HepG2 (cell line): ENCODE measurements around the gene SEC14L1. TPM values are rescaled to one million over a fixed set of nuclear protein-coding genes. Genes with fewer than 3 reads are reported as not detected.

Source experiments
- ATAC-seq: fragments of 200-7000 bp; cut with Tn5 transposase; 3 replicates; pipeline ENCODE4 v1.9.1; 2020; ENCODE audit warnings: mild to moderate bottlenecking, moderate library complexity
- BruUV-seq: library from RNA; stranded (reverse); fragments of 400-500 nt; replicated peaks from 2 replicates; lab custom pipeline; 2021; lab: Mats Ljungman, UMichigan
- CTCF ChIA-PET: fragments of 300-600 bp; formaldehyde crosslinking; extraction: SDS; loops from one replicate; lab custom pipeline; 2021; ENCODE audit warnings: low total read pairs, inconsistent platforms, low intra/inter-chr PET ratio; lab: Yijun Ruan, JAX
- POLR2A ChIA-PET: fragments of 350-600 bp; sonication (Branson Sonifier 250); formaldehyde crosslinking; loops from one replicate; lab custom pipeline; 2020; ENCODE audit warnings: antibody characterized with exemption, inconsistent platforms; lab: Yijun Ruan, JAX
- DNase-seq: peaks from one replicate; pipeline ENCODE4 v3.0.0-alpha.2; 2015; ENCODE audit warnings: low spot score
- FAIRE-seq: peaks from 3 replicates; lab custom pipeline; 2011; peaks lifted over from hg19 to GRCh38; lab: Jason Lieb, UNC
- H2AFZ ChIP-seq: one replicate; pipeline ENCODE4 v1.6.1; 2011; ENCODE audit warnings: low read length, inconsistent platforms
- H3K27ac ChIP-seq: fragments of 300-600 bp; 3 replicates; pipeline ENCODE4 v1.8.0; 2011; ENCODE audit warnings: mixed run types, mild to moderate bottlenecking, mixed read lengths, low read length, inconsistent platforms; ENCODE audit not compliant: insufficient read depth; ENCODE audit errors: extremely low read length
- H3K27me3 ChIP-seq, 2 experiments: fragments of 200-600 bp in 1 of 2; 2 replicates in 1 of 2; 3 replicates in 1 of 2; pipeline versions ENCODE4 v1.6.0 to v1.8.0; 2011; ENCODE audit warnings: low read length in 2 of 2, mild to moderate bottlenecking in 2 of 2, moderate library complexity in 2 of 2, inconsistent platforms in 1 of 2; ENCODE audit not compliant: insufficient read depth in 2 of 2, control insufficient read depth in 1 of 2
- H3K36me3 ChIP-seq, 2 experiments: fragments of 200-600 bp in 1 of 2; replicated peaks in 1 of 2; 2 replicates in 1 of 2; 3 replicates in 1 of 2; pipeline versions ENCODE4 v1.5.1 to v1.8.0; 2011; ENCODE audit warnings: low read length in 2 of 2, inconsistent platforms in 1 of 2; ENCODE audit not compliant: insufficient read depth in 2 of 2, control insufficient read depth in 1 of 2
- H3K4me1 ChIP-seq: 2 replicates; pipeline ENCODE4 v1.5.1; 2012; ENCODE audit warnings: low read length, inconsistent platforms; ENCODE audit not compliant: insufficient read depth
- H3K4me2 ChIP-seq: 2 replicates; pipeline ENCODE4 v1.6.0; 2011; ENCODE audit warnings: low read depth, low read length, inconsistent platforms
- H3K4me3 ChIP-seq, 3 experiments: fragments of 200-600 bp in 1 of 3; sonication (generic), shearing (Covaris generic) in 1 of 3; replicated peaks in 1 of 3; 2 replicates each; pipeline ENCODE4 v1.5.1; 2011 to 2016; ENCODE audit warnings: low read length in 3 of 3, inconsistent platforms in 2 of 3, low read depth in 2 of 3, mild to moderate bottlenecking in 2 of 3, control low read depth in 1 of 3, mixed read lengths in 1 of 3; ENCODE audit not compliant: insufficient read depth in 1 of 3
- H3K79me2 ChIP-seq: one replicate; pipeline ENCODE4 v1.6.1; 2011; ENCODE audit warnings: low read length, inconsistent platforms; ENCODE audit not compliant: insufficient read depth
- H3K9ac ChIP-seq: 2 replicates; pipeline ENCODE4 v1.6.0; 2011; ENCODE audit warnings: mild to moderate bottlenecking, low read depth, low read length, inconsistent platforms; ENCODE audit not compliant: insufficient read depth
- H3K9me3 ChIP-seq: 2 replicates; pipeline ENCODE4 v1.5.1; 2012; ENCODE audit warnings: mild to moderate bottlenecking, low read length
- H4K20me1 ChIP-seq: 2 replicates; pipeline ENCODE4 v1.6.0; 2011; ENCODE audit warnings: inconsistent platforms, mild to moderate bottlenecking, low read length, moderate library complexity; ENCODE audit not compliant: insufficient read depth
- AGO2 ChIP-seq: fragments of 200-400 bp; formaldehyde crosslinking; optimal IDR thresholded peaks from 2 replicates; pipeline ENCODE3; 2017; ENCODE audit warnings: mild to moderate bottlenecking, low read depth, low read length, moderate library complexity
- BRCA1 ChIP-seq: sonication (generic); formaldehyde crosslinking; IDR thresholded peaks from 2 replicates; pipeline ENCODE4 v1.4.0; 2020; ENCODE audit warnings: missing genetic modification reagents
- BRD4 ChIP-seq: sonication (generic); formaldehyde crosslinking; IDR thresholded peaks from 2 replicates; pipeline ENCODE4 v1.4.0; 2020; ENCODE audit warnings: missing genetic modification reagents
- TBX2 ChIP-seq: sonication (generic); formaldehyde crosslinking; IDR thresholded peaks from 2 replicates; pipeline ENCODE4 v1.5.0; 2020; ENCODE audit warnings: missing genetic modification reagents, mild to moderate bottlenecking, borderline replicate concordance
- WGBS: methylation state at CpG from one replicate; pipeline ENCODE4 v1.1.6; 2017; ENCODE audit warnings: low lambda C conversion rate; 5-methylcytosine and 5-hydroxymethylcytosine counted together
- in situ Hi-C: cut with HindIII; loops from 2 replicates; pipeline ENCODE4 v1.10.0; 2017; ENCODE audit warnings: low pct_unique_long_range_greater_than_20kb; ENCODE audit not compliant: extremely low pct_ligation_motif_present
- intact Hi-C: fragments of 100-400 bp; cut with micrococcal nuclease; formaldehyde crosslinking; loops from one replicate; pipeline ENCODE4 v1.10.0; 2022; ENCODE audit not compliant: unreplicated experiment
- polyA plus RNA-seq, 8 experiments: library from polyadenylated mRNA; depleted of rRNA in 3 of 8; stranded (reverse) in 7 of 8; unstranded in 1 of 8; fragments of >200 nt; fragmentation: Illumina TruSeq in 4 of 8; extraction: Trizol in 4 of 8; gene quantifications; 2 replicates each; pipeline versions ENCODE4 v1.2.1 to v1.2.3, GENCODE V29; 2011 to 2016; ENCODE audit warnings: low read depth in 4 of 8, missing spikeins in 1 of 8, mixed read lengths in 1 of 8; ENCODE audit not compliant: insufficient read depth in 1 of 8
- total RNA-seq, 5 experiments: library from RNA; depleted of rRNA; stranded (reverse); fragments of >200 nt; fragmentation: Illumina TruSeq; extraction: Trizol; gene quantifications; 2 replicates each; pipeline ENCODE4 v1.2.3, GENCODE V29; 2016; ENCODE audit warnings: low read depth in 1 of 5
- TF ChIP-seq, protein P1 (sequence below): sonication (generic); formaldehyde crosslinking; IDR thresholded peaks from 2 replicates; pipeline ENCODE4 v1.4.0; 2020; ENCODE audit warnings: missing genetic modification reagents
- TF ChIP-seq, protein P2 (sequence below): sonication (generic); formaldehyde crosslinking; IDR thresholded peaks from 2 replicates; pipeline ENCODE4 v1.4.0; 2020; ENCODE audit warnings: mild to moderate bottlenecking, missing genetic modification reagents
- TF ChIP-seq, protein P3 (sequence below): sonication (generic); formaldehyde crosslinking; IDR thresholded peaks from 2 replicates; pipeline ENCODE4 v1.8.1; 2023; ENCODE audit warnings: missing genetic modification reagents, mild to moderate bottlenecking, borderline replicate concordance
- TF ChIP-seq, protein P4 (sequence below), 2 experiments: fragments of 450-650 bp in 1 of 2; sonication (generic) in 1 of 2; formaldehyde crosslinking; IDR thresholded peaks; 2 replicates each; pipeline versions ENCODE4 v1.5.0 to v1.8.0; 2020 to 2022; ENCODE audit warnings: mild to moderate bottlenecking in 1 of 2, missing genetic modification reagents in 1 of 2

Gene SEC14L1
- total and polyA plus RNA-seq, 2 of the 13 experiments (the other 11 are each of a cell fraction or from before 2014, with no cell fraction given): 26.3 to 43.9 TPM

GRCh38 chr17:77223642-77224420, 83.1 kb downstream of the SEC14L1 start:
- no peak overlapping the region for H3K4me2 ChIP-seq
- in situ Hi-C loops (no loop called here), intact Hi-C loops (no loop called here)
- ATAC-seq (no peak), DNase-seq (no peak), FAIRE-seq (no peak)
- no peaks in the 10 kb centered on the region for H3K36me3 ChIP-seq
- H3K9me3 ChIP-seq: peaks cover 6% of the 10 kb centered on the region; the same call in 1 of the 2 replicates
- WGBS: 81% methylated on average over 26 of the region's 26 CpGs
- no peaks in the 10 kb centered on the region for H4K20me1 ChIP-seq
- no peak overlapping the region for H3K9ac ChIP-seq
- ChIA-PET CTCF (no interaction called here), POLR2A (interaction anchor here (0.9 kb wide), 1 partner anchor 135 kb away, joined by 4 read pairs; no protein-coding TSS in a partner anchor)
- TF ChIP-seq BRCA1: no peak
- TF ChIP-seq BRD4 (CRISPR knock-in tag): no peak
- TF ChIP-seq, protein P1, sequence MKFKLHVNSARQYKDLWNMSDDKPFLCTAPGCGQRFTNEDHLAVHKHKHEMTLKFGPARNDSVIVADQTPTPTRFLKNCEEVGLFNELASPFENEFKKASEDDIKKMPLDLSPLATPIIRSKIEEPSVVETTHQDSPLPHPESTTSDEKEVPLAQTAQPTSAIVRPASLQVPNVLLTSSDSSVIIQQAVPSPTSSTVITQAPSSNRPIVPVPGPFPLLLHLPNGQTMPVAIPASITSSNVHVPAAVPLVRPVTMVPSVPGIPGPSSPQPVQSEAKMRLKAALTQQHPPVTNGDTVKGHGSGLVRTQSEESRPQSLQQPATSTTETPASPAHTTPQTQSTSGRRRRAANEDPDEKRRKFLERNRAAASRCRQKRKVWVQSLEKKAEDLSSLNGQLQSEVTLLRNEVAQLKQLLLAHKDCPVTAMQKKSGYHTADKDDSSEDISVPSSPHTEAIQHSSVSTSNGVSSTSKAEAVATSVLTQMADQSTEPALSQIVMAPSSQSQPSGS: no peak
- TF ChIP-seq, protein P2, sequence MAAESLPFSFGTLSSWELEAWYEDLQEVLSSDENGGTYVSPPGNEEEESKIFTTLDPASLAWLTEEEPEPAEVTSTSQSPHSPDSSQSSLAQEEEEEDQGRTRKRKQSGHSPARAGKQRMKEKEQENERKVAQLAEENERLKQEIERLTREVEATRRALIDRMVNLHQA (CRISPR knock-in tag): no peak
- 0 out of 2 replicates have a peak, but pooled peaks have one; percentile 19 for TF ChIP-seq TBX2 (CRISPR knock-in tag)
- peak; percentile 22 for TF ChIP-seq AGO2
- TF ChIP-seq, protein P3, sequence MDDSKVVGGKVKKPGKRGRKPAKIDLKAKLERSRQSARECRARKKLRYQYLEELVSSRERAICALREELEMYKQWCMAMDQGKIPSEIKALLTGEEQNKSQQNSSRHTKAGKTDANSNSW (CRISPR knock-in tag): no peak
- TF ChIP-seq, protein P4, sequence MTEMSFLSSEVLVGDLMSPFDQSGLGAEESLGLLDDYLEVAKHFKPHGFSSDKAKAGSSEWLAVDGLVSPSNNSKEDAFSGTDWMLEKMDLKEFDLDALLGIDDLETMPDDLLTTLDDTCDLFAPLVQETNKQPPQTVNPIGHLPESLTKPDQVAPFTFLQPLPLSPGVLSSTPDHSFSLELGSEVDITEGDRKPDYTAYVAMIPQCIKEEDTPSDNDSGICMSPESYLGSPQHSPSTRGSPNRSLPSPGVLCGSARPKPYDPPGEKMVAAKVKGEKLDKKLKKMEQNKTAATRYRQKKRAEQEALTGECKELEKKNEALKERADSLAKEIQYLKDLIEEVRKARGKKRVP (CRISPR knock-in tag; IDR thresholded peaks at IDR 0.05): no peak
- peaks cover 11 to 14% of the 10 kb centered on the region in 2 experiments; a peak in 3 of 5 replicates for H3K27me3 ChIP-seq
- no peaks in the 10 kb centered on the region for H3K79me2 ChIP-seq
- no peak overlapping the region for H3K27ac ChIP-seq
- peaks cover 18% of the 10 kb centered on the region; the same call in 1 of the 2 replicates for H3K4me1 ChIP-seq
- H3K4me3 ChIP-seq: no peak overlapping the region
- BruUV-seq: no TSS peak
- H2AFZ ChIP-seq: no peak overlapping the region
